Heart left ventricle (tissue), 16 donors: Measurements from ENCODE around the gene GOLGA6L10. TPM values are rescaled to one million over a fixed set of nuclear protein-coding genes. Genes with fewer than 3 reads are reported as not detected.
"Not testable (repeated sequence)": the region's sequence is repeated elsewhere in the genome, so short reads cannot be mapped to it uniquely, and the experiment has no call there.

ENCODE experiments used
- ATAC-seq, 4 donors: fragments of 200-7000 bp; cut with Tn5 transposase; one replicate each; pipeline ENCODE4 v1.9.1; 2020 to 2022; ENCODE audit warnings: moderate library complexity in 4 of 4, mild to moderate bottlenecking in 3 of 4, moderate number of reproducible peaks in 1 of 4
- DNase-seq, 5 donors: peaks; one replicate each; pipeline ENCODE4 v3.0.0-alpha.2; 2020
- H3K27ac ChIP-seq, 12 donors: fragments of 200-600 bp; sonication (generic) in 4 of 12; one replicate each; pipeline versions ENCODE4 v1.5.0 to v1.8.0; 2016 to 2022; ENCODE audit warnings: mild to moderate bottlenecking in 2 of 12
- H3K27me3 ChIP-seq, 9 donors: fragments of 200-600 bp; sonication (generic) in 2 of 9; one replicate each; pipeline versions ENCODE4 v1.5.1 to v1.8.0; 2016 to 2022; ENCODE audit warnings: mild to moderate bottlenecking in 3 of 9
- H3K36me3 ChIP-seq, 9 donors: fragments of 200-600 bp; sonication (generic) in 2 of 9; one replicate each; pipeline versions ENCODE4 v1.5.0 to v1.8.0; 2018 to 2022; ENCODE audit warnings: mild to moderate bottlenecking in 2 of 9
- H3K4me1 ChIP-seq, 12 donors: fragments of 200-600 bp; sonication (generic) in 4 of 12; one replicate each; pipeline versions ENCODE4 v1.5.0 to v1.8.0; 2016 to 2022; ENCODE audit warnings: mild to moderate bottlenecking in 3 of 12
- H3K4me3 ChIP-seq, 12 donors: fragments of 200-600 bp; sonication (generic) in 4 of 12; one replicate each; pipeline versions ENCODE4 v1.5.0 to v1.8.0; 2017 to 2022; ENCODE audit warnings: mild to moderate bottlenecking in 9 of 12, moderate library complexity in 4 of 12
- H3K9me3 ChIP-seq, 12 donors: fragments of 200-600 bp; sonication (generic) in 4 of 12; one replicate each; pipeline versions ENCODE4 v1.5.0 to v1.8.0; 2016 to 2022; ENCODE audit warnings: mild to moderate bottlenecking in 1 of 12
- WGBS, 4 donors: extraction: QIAGEN DNeasy Blood & Tissue Kit in 2 of 4; methylation state at CpG; one replicate each; pipeline versions ENCODE4 v1.1.5 to v1.1.7; 2013 to 2018; 5-methylcytosine and 5-hydroxymethylcytosine counted together
- intact Hi-C, 10 donors: fragments of 100-400 bp; cut with DNase I; formaldehyde crosslinking; loops; one replicate each; pipeline versions ENCODE4 v1.11.1 to v1.14.2; 2022
- polyA plus RNA-seq, 2 donors: library from polyadenylated mRNA; stranded (reverse); fragments of 200-250 nt; gene quantifications; one replicate each; pipeline ENCODE4 v1.2.3, GENCODE V29; 2013
- total RNA-seq, 9 donors: library from RNA; depleted of rRNA in 2 of 9; stranded (reverse); fragments of >200 nt in 2 of 9; fragmentation: NEBNext Ultra II Directional in 3 of 9; extraction: Animal tissue kit (Norgen Biotek cat#: 25700) in 3 of 9; gene quantifications; one replicate each; pipeline versions ENCODE4 v1.1.0 to v1.2.4, GENCODE V29; 2016 to 2023
- TF ChIP-seq, protein P1 (sequence below), 12 donors: fragments of 200-600 bp; sonication (generic) in 4 of 12; IDR thresholded peaks; one replicate each; pipeline versions ENCODE4 v1.5.0 to v1.8.0; 2018 to 2022; ENCODE audit warnings: antibody characterized with exemption in 12 of 12, mild to moderate bottlenecking in 5 of 12
- donor health status: ischemic (EF 13 %, LVEDD 7.1; RV severe dilation, severe dysfunction).
- donor health status: healthy with polysubstance abuse.
- donor health status: DM: no; HTN: yes; CAD: no.
- donor health status: DM: no; HTN: no; CAD: no.
- donor health status: ischemic (EF 25% LVEDD 6.9; RV normal size, moderate dysfunction).
- donor health status: ischemic (EF 25% LVEDD 5.7; RV mildly dilated, moderate dysfunction).
- donor health status: healthy.
- donor health status: DM: yes; HTN: yes; CAD: no.
- donor health status: ischemic (EF 35%, LVEDD 5.7; RV mildly dilated, moderate dysfunction).
- donor health status: nonischemic (EF 11% LVEDD 7.7; RV severe dilation, severe dysfunction).
- donor health status: DM: yes; HTN: yes; CAD: no.
- donor health status: PGD.
- donor health status: ischemic (EF 29% LVEDD 5.4; RV normal size, mild dysfunction).
- donor health status: nonischemic (EF 23%, LVEDD 6.1; RV moderate dilation, normal function).

Gene GOLGA6L10
- total and polyA plus RNA-seq, 11 donors: 0.10 to 1.3 (median 0.44) TPM

DNA sequence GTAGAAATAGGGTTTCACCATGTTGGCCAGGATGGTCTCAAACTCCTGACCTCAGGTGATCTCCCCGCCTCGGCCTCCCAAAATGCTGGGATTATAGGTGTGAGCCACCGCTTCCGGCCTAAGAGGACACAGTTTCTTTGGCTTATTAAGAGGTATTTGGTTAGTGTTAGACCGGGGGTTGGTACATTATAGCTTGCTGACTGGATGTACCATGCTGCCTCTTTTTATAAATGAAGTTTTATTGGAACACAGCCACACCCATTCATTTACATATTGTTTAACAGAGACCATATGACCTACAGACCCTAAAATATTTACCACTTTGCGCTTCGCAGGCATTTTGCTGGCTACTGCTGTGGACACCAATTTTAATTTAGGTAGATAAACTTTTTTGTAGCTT is 11.3 kb upstream of the GOLGA6L10 start:
- H3K9me3 ChIP-seq, H3K27ac ChIP-seq, DNase-seq, H3K4me1 ChIP-seq, H3K4me3 ChIP-seq, intact Hi-C loops, ATAC-seq, H3K27me3 ChIP-seq, H3K36me3 ChIP-seq: not testable (repeated sequence)
- 50 to 93% methylated on average over 1 to 2 of the region's 7 CpGs; no CpG with 5 or more reads in 2 of the 4 donors for WGBS, 4 donors

DNA sequence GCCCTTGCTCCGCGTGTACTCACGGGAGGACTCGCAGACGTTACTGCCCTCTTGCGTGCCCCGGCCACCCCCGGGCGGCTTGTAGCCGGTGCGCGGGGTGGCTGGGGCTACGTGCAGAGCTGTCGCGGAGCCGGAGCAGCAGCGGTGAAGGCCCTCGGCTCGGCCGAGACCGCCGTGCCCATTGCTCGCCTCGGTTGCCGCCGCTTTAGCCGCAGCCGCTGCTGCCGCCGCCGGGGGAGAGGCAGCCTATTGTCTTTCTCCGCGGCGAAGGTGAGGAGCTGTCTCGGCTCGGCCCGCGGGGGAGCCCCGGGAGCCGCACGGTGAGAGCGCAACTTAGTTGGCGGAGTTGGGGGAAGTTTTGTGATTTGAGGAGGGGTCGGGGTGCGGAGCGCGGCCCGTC is 5.8 kb upstream of the GOLGA6L10 start:
- H3K9me3 ChIP-seq, ATAC-seq, H3K27ac ChIP-seq, H3K36me3 ChIP-seq, H3K27me3 ChIP-seq, DNase-seq, intact Hi-C loops, H3K4me1 ChIP-seq: not testable (repeated sequence)
- 0 to 1% methylated on average over 11 of the region's 48 CpGs; no CpG with 5 or more reads in 2 of the 4 donors for WGBS, 4 donors
- H3K4me3 ChIP-seq: peak overlapping the region in 6 of 12 donors; percentile 27 to 47 (median 41)

DNA sequence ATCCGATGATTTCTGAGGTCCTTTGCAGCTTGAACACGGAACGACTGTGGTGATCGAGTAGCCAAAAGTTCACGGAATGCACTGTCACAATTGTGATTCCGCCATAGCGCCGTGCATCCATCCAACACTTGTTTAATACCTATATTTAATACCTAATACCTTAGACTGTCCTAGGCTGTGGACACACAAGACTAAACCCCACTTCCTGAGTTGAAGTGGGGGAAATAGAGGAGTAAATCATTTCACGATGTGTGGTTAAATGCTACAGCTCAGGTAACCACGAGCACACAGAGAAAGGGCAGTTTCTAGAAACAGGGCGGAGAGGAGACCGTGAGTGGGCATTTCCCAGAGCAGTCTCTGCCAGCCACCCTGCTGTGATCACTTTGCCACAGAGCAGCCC is 5.3 kb upstream of the GOLGA6L10 start:
- Histone ChIP-seq H3K4me3 (peak overlapping the region in 9 of 12 donors; percentile 23 to 55 (median 44)), H3K27ac (peak overlapping the region in 1 of 12 donors; percentile 50)
- DNase-seq, ATAC-seq, H3K9me3 ChIP-seq, H3K36me3 ChIP-seq, H3K27me3 ChIP-seq, intact Hi-C loops, H3K4me1 ChIP-seq: not testable (repeated sequence)
- 0 to 3% (median 1%) methylated on average over 5 to 6 of the region's 12 CpGs for WGBS, 4 donors

DNA sequence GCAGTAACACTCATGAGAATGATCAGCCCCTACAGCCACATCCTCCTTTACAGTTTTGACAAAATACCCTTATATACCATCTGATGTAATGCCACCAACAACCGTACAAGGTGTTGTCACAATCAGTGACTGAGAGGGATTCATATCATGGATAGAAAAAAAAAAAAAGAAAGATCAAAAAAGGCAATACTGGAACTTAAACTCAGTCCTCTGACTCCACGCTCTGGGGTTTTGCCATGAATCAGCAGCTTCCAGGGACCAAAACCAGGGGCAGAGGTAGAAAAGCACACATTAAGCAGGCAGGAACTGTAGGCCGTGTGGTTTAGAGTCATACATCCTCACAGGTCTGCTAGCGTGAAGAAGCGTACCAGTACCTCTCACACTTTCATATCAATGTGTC is 1.6 kb downstream of the GOLGA6L10 start:
- H3K4me3 ChIP-seq, H3K36me3 ChIP-seq, H3K27ac ChIP-seq, DNase-seq, H3K27me3 ChIP-seq, ATAC-seq, H3K4me1 ChIP-seq, H3K9me3 ChIP-seq, intact Hi-C loops: not testable (repeated sequence)
- WGBS, 4 donors: 41 to 75% (median 71%) methylated on average over 2 to 4 of the region's 5 CpGs

DNA sequence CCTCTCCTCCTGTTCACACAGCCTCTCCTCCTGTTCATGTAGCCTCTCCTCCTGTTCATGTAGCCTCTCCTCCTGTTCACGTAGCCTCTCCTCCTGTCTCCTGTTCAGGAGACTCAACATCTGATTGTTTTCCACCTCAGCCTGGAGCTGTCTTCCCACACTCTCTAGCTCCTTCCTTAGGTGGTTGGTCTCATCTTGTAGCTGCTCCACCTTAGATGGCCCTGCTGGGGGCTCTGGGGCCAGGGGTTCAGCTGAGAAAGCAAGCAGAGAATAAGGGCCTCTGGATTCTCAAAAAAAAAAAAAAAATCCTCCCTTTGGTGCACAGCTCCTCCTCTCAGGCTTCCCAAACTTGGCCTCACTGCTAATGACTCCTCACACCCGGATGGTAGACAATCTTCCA is 4.1 kb downstream of the GOLGA6L10 start:
- DNase-seq, H3K4me1 ChIP-seq, intact Hi-C loops, ATAC-seq, H3K27me3 ChIP-seq, H3K27ac ChIP-seq, H3K4me3 ChIP-seq, H3K36me3 ChIP-seq, H3K9me3 ChIP-seq: not testable (repeated sequence)
- 82 to 96% (median 91%) methylated on average over 1 of the region's 2 CpGs for WGBS, 4 donors

DNA sequence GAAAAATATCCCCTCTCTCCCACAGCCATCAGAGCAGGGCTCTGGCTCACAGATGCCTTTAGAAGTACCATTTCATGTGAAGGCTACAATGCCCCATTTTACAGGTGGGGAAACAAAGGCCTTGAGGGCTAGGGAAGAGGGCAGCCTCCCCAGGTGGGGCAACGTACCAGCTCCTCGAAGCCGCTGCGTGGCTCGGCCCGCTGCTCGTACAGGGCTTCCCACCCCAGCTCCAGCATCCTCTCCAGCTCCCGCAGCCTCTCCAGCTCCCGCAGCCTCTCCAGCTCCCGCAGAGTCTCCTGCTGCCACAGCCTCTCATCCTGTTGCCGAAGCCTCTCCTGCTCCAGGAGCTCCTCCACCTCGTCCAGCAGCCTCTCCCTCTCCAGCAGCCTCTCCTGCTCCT is 4.9 kb downstream of the GOLGA6L10 start:
- H3K4me1 ChIP-seq, DNase-seq: not testable (repeated sequence)
- WGBS, 4 donors: 84 to 94% (median 90%) methylated on average over 6 to 11 of the region's 12 CpGs

DNA sequence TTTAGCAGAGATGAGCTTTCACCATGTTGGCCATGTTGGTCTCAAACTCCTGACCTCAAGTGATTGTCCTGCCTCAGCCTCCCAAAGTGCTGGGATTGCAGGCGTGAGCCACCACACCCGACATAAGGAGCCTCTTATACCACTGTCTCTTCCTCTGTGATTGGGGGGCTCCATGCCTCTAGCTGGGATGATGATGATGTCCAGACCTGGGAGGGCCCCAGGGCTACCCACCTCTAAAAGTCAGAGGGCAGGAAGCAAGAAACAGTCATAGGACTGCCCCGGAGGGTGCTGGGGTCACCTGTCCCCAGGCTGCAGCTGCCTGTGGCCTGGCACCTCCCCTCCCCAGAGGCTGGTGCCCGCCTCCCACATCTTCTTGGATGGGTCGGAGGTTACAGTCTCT is 5.4 kb downstream of the GOLGA6L10 start:
- H3K27me3 ChIP-seq, H3K36me3 ChIP-seq, intact Hi-C loops, H3K27ac ChIP-seq, H3K9me3 ChIP-seq, H3K4me3 ChIP-seq, ATAC-seq, DNase-seq, H3K4me1 ChIP-seq: not testable (repeated sequence)
- WGBS, 4 donors: 86 to 100% (median 96%) methylated on average over 2 to 3 of the region's 5 CpGs

More for the DNA sequence above, 4.9 kb downstream of the GOLGA6L10 start:
- H3K36me3 ChIP-seq, intact Hi-C loops, H3K4me3 ChIP-seq, H3K27me3 ChIP-seq, H3K9me3 ChIP-seq, H3K27ac ChIP-seq, ATAC-seq: not testable (repeated sequence)

DNA sequence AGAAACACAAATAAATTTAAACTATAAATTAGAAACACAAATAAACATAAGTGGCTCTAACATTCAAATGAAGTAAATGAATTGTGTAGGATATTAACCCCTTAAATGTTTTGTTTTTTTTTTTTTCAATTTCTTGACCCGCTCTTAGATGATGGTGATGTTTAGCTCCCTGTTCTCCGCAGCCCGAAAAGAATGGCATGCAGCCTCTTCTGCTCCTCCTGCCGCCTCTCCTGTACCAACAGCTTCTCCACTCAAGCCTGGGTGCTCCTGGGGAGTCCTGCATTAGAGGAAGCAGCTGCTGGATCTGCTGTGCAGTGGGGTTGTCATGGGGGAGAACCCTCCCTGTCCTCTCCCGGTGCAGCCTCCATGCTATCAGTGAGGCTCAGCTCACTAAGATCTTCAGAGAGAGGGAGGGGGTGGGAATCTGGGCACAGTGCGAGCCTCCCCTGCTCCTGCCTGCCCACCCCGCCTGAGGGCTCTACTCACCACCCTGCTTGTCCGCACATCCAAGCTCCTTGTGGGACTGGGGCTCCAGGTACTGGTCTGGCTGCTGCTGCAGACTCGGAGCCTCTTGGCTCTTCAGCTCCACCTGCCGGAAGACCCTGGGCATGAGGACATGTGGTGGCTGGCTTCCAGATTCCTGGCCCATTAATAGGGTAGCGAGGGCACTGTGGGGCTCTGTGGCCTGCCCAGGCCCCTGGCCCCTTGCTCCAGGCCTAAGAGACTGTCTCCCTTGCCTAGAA is 6.5 kb downstream of the GOLGA6L10 start:
- H3K27me3 ChIP-seq, H3K4me3 ChIP-seq, H3K27ac ChIP-seq, H3K4me1 ChIP-seq, ATAC-seq, H3K36me3 ChIP-seq, intact Hi-C loops, H3K9me3 ChIP-seq: not testable (repeated sequence)
- 50 to 90% (median 54%) methylated on average over 4 to 9 of the region's 11 CpGs for WGBS, 4 donors
- TF ChIP-seq, protein P1, sequence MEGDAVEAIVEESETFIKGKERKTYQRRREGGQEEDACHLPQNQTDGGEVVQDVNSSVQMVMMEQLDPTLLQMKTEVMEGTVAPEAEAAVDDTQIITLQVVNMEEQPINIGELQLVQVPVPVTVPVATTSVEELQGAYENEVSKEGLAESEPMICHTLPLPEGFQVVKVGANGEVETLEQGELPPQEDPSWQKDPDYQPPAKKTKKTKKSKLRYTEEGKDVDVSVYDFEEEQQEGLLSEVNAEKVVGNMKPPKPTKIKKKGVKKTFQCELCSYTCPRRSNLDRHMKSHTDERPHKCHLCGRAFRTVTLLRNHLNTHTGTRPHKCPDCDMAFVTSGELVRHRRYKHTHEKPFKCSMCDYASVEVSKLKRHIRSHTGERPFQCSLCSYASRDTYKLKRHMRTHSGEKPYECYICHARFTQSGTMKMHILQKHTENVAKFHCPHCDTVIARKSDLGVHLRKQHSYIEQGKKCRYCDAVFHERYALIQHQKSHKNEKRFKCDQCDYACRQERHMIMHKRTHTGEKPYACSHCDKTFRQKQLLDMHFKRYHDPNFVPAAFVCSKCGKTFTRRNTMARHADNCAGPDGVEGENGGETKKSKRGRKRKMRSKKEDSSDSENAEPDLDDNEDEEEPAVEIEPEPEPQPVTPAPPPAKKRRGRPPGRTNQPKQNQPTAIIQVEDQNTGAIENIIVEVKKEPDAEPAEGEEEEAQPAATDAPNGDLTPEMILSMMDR (IDR thresholded peaks at IDR 0.05): peak in 11 of 12 donors; percentile 15 to 59 (median 28)
- peak in 2 of 5 donors; percentile 40 for DNase-seq

DNA sequence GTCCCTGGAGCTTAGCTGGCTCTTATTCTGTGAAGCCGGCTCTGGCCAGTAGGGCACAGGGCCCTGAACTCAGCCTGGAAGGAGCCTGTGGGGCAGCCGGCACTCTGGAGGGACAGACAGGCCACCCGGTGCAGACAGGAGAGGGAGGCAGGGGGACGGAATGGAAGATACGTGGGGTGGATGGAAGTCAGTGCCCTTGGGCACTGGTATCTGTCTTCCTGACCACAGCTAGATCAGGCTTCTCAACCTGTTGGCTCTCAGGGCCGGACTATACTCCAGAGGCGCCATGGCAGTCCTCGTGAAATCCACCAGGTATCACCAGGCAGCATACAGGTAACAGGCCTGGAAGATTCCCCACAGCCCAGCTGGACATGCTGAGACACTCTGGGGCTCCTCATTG is 10.7 kb downstream of the GOLGA6L10 start:
- H3K9me3 ChIP-seq, intact Hi-C loops, ATAC-seq, H3K36me3 ChIP-seq, H3K27me3 ChIP-seq, H3K4me3 ChIP-seq: not testable (repeated sequence)
- DNase-seq: peak in 1 of 5 donors; percentile 36
- peak overlapping the region in 3 of 12 donors; percentile 16 to 39 (median 29) for H3K27ac ChIP-seq
- 54 to 65% (median 59%) methylated on average over 8 of the region's 8 CpGs for WGBS, 4 donors
- peaks cover 0 to 11% (median 0%) of the 10 kb centered on the region in 12 donors for H3K4me1 ChIP-seq

DNA sequence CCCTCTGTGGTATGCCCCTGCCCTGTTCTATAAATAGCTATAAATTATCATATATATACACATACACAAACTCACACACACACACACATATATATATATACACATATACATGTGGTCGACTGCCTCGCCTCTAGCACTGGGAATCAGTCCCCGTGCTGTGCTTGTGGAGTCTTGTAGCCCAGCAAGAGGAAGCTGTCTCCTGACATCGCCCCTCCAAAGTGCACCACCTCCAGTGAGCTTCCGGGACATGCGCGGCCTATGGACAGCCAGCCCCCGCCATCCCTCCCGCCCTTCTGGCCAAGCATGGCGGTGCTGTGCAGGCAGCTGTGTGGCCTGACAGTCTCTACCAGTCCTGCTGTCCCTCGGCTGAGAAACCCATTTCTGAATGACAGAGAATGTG is 11.2 kb downstream of the GOLGA6L10 start:
- ATAC-seq, H3K36me3 ChIP-seq, H3K27me3 ChIP-seq, H3K27ac ChIP-seq, intact Hi-C loops, H3K4me3 ChIP-seq, H3K9me3 ChIP-seq: not testable (repeated sequence)
- H3K4me1 ChIP-seq: peaks cover 0 to 12% (median 0%) of the 10 kb centered on the region in 12 donors
- peak in 1 of 5 donors; percentile 19 for DNase-seq
- 83 to 97% (median 84%) methylated on average over 4 to 10 of the region's 11 CpGs for WGBS, 4 donors
